ENCODE results near the gene SPECC1.

The SPECC1 gene

DNA sequence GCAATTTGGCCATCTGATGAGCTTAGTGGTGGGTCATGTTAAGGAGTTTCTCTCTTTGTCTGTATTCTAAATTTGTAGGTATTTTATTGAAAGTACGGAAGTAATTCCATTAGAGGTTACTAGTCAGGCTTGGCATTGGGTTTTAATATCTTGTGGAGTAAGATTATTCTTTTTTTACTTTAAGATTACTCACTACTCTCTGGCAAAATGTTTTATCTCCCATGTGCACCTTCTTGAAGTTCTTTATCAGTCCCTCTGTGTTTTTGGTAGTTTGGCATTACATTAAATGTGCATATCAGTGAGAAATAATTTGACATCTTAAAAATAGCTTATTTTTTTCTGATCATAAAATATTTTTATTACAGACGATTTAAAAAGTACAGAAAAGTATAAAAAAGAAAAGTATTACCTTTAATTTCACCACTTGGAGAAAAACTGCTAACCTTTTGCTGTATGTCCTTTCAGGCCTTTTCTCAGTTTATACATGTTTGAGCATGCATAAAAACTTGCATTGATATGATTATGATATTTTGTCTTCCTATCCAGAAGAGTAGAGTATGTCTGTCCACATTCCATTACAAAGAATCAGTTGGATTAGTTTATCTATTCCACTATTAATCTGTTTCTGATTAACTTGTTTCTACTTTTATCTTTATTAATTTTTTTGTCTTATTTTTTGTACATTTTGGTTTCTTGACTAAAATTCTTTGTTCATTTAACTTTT, 198.3 kb downstream of the SPECC1 start:
- H3K4me1 ChIP-seq (ENCODE audit: insufficient read depth, low read length, severe bottlenecking): no peaks in the 10 kb centered on the region
- H3K9me3 ChIP-seq (ENCODE audit: low read length): no peaks in the 10 kb centered on the region
- H3F3A ChIP-seq (ENCODE audit: insufficient read depth, low read length): no peaks in the 10 kb centered on the region
- H3K9ac ChIP-seq (ENCODE audit: low read length): no peak overlapping the region
- H3K4me2 ChIP-seq (ENCODE audit: low read length): no peak overlapping the region
- no peak overlapping the region for H2AFZ ChIP-seq (ENCODE audit: low read length)
- no peaks in the 10 kb centered on the region for H3K9me2 ChIP-seq (ENCODE audit: low read depth, low read length)
- H3K36me3 ChIP-seq (ENCODE audit: insufficient read depth, low read length): no peaks in the 10 kb centered on the region
- H3K27ac ChIP-seq (ENCODE audit: low read depth, low read length, poor library complexity, severe bottlenecking): no peak overlapping the region
- no peak overlapping the region for H3K4me3 ChIP-seq (ENCODE audit: low read depth, low read length, poor library complexity, severe bottlenecking)
- no peaks in the 10 kb centered on the region for H3K79me2 ChIP-seq (ENCODE audit: insufficient read depth, low read length)
- TF ChIP-seq, protein P1, sequence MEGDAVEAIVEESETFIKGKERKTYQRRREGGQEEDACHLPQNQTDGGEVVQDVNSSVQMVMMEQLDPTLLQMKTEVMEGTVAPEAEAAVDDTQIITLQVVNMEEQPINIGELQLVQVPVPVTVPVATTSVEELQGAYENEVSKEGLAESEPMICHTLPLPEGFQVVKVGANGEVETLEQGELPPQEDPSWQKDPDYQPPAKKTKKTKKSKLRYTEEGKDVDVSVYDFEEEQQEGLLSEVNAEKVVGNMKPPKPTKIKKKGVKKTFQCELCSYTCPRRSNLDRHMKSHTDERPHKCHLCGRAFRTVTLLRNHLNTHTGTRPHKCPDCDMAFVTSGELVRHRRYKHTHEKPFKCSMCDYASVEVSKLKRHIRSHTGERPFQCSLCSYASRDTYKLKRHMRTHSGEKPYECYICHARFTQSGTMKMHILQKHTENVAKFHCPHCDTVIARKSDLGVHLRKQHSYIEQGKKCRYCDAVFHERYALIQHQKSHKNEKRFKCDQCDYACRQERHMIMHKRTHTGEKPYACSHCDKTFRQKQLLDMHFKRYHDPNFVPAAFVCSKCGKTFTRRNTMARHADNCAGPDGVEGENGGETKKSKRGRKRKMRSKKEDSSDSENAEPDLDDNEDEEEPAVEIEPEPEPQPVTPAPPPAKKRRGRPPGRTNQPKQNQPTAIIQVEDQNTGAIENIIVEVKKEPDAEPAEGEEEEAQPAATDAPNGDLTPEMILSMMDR (IDR thresholded peaks at IDR 0.05; ENCODE audit: low read length): no peak
- no peak for TF ChIP-seq EZH2 (IDR thresholded peaks at IDR 0.05; ENCODE audit: borderline replicate concordance, low read length)
- H3K27me3 ChIP-seq (ENCODE audit: insufficient read depth, low read length): no peaks in the 10 kb centered on the region
- H4K20me1 ChIP-seq (ENCODE audit: insufficient read depth, low read length): no peaks in the 10 kb centered on the region

- Histone ChIP-seq H3F3A (ENCODE audit: insufficient read depth, low read length) (no peaks in the 10 kb centered on the region), H3K4me2 (ENCODE audit: low read length) (no peak overlapping the region), H3K79me2 (ENCODE audit: insufficient read depth, low read length) (no peaks in the 10 kb centered on the region), H3K36me3 (ENCODE audit: insufficient read depth, low read length) (no peaks in the 10 kb centered on the region), H3K4me1 (ENCODE audit: insufficient read depth, low read length, severe bottlenecking) (no peaks in the 10 kb centered on the region), H3K9me3 (ENCODE audit: low read length) (no peaks in the 10 kb centered on the region), H4K20me1 (ENCODE audit: insufficient read depth, low read length) (no peaks in the 10 kb centered on the region), H3K9me2 (ENCODE audit: low read depth, low read length) (no peaks in the 10 kb centered on the region), H3K27me3 (ENCODE audit: insufficient read depth, low read length) (no peaks in the 10 kb centered on the region), H2AFZ (ENCODE audit: low read length) (no peak overlapping the region), H3K4me3 (ENCODE audit: low read depth, low read length, poor library complexity, severe bottlenecking) (no peak overlapping the region), H3K27ac (ENCODE audit: low read depth, low read length, poor library complexity, severe bottlenecking) (no peak overlapping the region), H3K9ac (ENCODE audit: low read length) (no peak overlapping the region)
- TF ChIP-seq, protein P1 (IDR thresholded peaks at IDR 0.05; ENCODE audit: low read length): no peak
- no peak for TF ChIP-seq EZH2 (IDR thresholded peaks at IDR 0.05; ENCODE audit: borderline replicate concordance, low read length)
Measured at GRCh38 chr17:20208717-20209116, 199.6 kb downstream of the SPECC1 start.

- no peak for TF ChIP-seq EZH2 (IDR thresholded peaks at IDR 0.05; ENCODE audit: borderline replicate concordance, low read length)
- TF ChIP-seq, protein P1 (IDR thresholded peaks at IDR 0.05; ENCODE audit: low read length): no peak
- H3K27me3 ChIP-seq (ENCODE audit: insufficient read depth, low read length): no peaks in the 10 kb centered on the region
- no peaks in the 10 kb centered on the region for H3K9me2 ChIP-seq (ENCODE audit: low read depth, low read length)
- no peak overlapping the region for H3K9ac ChIP-seq (ENCODE audit: low read length)
- H3K79me2 ChIP-seq (ENCODE audit: insufficient read depth, low read length): no peaks in the 10 kb centered on the region
- H4K20me1 ChIP-seq (ENCODE audit: insufficient read depth, low read length): no peaks in the 10 kb centered on the region
- H3K4me1 ChIP-seq (ENCODE audit: insufficient read depth, low read length, severe bottlenecking): no peaks in the 10 kb centered on the region
- H2AFZ ChIP-seq (ENCODE audit: low read length): no peak overlapping the region
- no peaks in the 10 kb centered on the region for H3K36me3 ChIP-seq (ENCODE audit: insufficient read depth, low read length)
- no peaks in the 10 kb centered on the region for H3F3A ChIP-seq (ENCODE audit: insufficient read depth, low read length)
- no peak overlapping the region for H3K4me2 ChIP-seq (ENCODE audit: low read length)
- no peaks in the 10 kb centered on the region for H3K9me3 ChIP-seq (ENCODE audit: low read length)
- no peak overlapping the region for H3K4me3 ChIP-seq (ENCODE audit: low read depth, low read length, poor library complexity, severe bottlenecking)
- no peak overlapping the region for H3K27ac ChIP-seq (ENCODE audit: low read depth, low read length, poor library complexity, severe bottlenecking)
Measured at GRCh38 chr17:20210180-20210579, 201.0 kb downstream of the SPECC1 start.

Data from OCI-LY1 (cell line).